ENCODE results near the gene URI1. TPM values are rescaled to one million over a fixed set of nuclear protein-coding genes. Genes with fewer than 3 reads are reported as not detected.

URI1 gene
- total and polyA plus RNA-seq, 2 of the 8 experiments (the other 6 are each of a cell fraction or from before 2014, with no cell fraction given) = 27.7 to 64.3 TPM

GRCh38 chr19:30023330-30023729 lies 81.3 kb downstream of the URI1 start:
- CTCF ChIA-PET (ENCODE audit: partially characterized antibody) = interaction anchor here (0.6 kb wide), 1 partner anchor 9 kb away, joined by 3 read pairs; no protein-coding TSS in a partner anchor
- Histone ChIP-seq H2BK20ac (ENCODE audit: low read length) (no peak overlapping the region), H4K20me1 (replicated peaks in 1 of 2; ENCODE audit: control insufficient read depth in 1 of 2, insufficient read depth in 2 of 2, low read length in 2 of 2) (no peaks in the 10 kb centered on the region), H3K4me3 (ENCODE audit: extremely low read depth in 1 of 4, insufficient read depth in 2 of 4, low read depth in 3 of 4, low read length in 4 of 4) (no peak overlapping the region), H2BK120ac (replicated peaks; ENCODE audit: low read depth, low read length) (no peak overlapping the region), H3K36me3 (ENCODE audit: control insufficient read depth in 2 of 4, insufficient read depth in 4 of 4, low read length in 3 of 4) (no peaks in the 10 kb centered on the region), H2AK5ac (ENCODE audit: low read depth, low read length) (no peak overlapping the region), H3K9ac (replicated peaks in 1 of 4; ENCODE audit: extremely low read depth in 1 of 4, low read depth in 3 of 4, low read length in 3 of 4) (no peak overlapping the region), H3K27ac (ENCODE audit: low read depth, low read length) (no peak overlapping the region), H3K79me1 (ENCODE audit: low read depth, low read length) (no peaks in the 10 kb centered on the region), H3K4me1 (replicated peaks in 1 of 4; ENCODE audit: control insufficient read depth in 3 of 4, insufficient read depth in 4 of 4, low read length in 3 of 4) (no peaks in the 10 kb centered on the region), H3K4ac (replicated peaks; ENCODE audit: insufficient read length, low read depth, low read length) (no peak overlapping the region), H4K8ac (ENCODE audit: extremely low read depth, insufficient read depth, low read length) (no peak overlapping the region), H3K23me2 (ENCODE audit: low read depth, low read length) (no peaks in the 10 kb centered on the region), H3K14ac (ENCODE audit: insufficient read length) (no peak overlapping the region), H3K79me2 (ENCODE audit: control insufficient read depth in 1 of 2, insufficient read depth in 2 of 2, low read length in 2 of 2) (no peaks in the 10 kb centered on the region), H2AFZ (ENCODE audit: low read length) (no peak overlapping the region), H2BK15ac (ENCODE audit: low read length) (no peak overlapping the region), H3K27me3 (replicated peaks in 1 of 4; ENCODE audit: control insufficient read depth in 3 of 4, extremely low read depth in 1 of 4, insufficient read depth in 3 of 4, low read length in 3 of 4) (no peaks in the 10 kb centered on the region), H3K9me3 (ENCODE audit: insufficient read depth in 2 of 2, low read depth in 1 of 2, low read length in 1 of 2) (no peaks in the 10 kb centered on the region), H2BK5ac (ENCODE audit: low read depth, low read length) (no peak overlapping the region), H3K23ac (ENCODE audit: insufficient read length) (no peak overlapping the region), H4K91ac (replicated peaks; ENCODE audit: insufficient read length, low read length) (no peak overlapping the region), H4K5ac (ENCODE audit: insufficient read length, low read depth, low read length) (no peak overlapping the region), H3K56ac (replicated peaks; ENCODE audit: insufficient read length, low read depth, low read length) (no peak overlapping the region), H3K4me2 (ENCODE audit: insufficient read depth in 1 of 2, low read depth in 2 of 2, low read length in 2 of 2) (no peak overlapping the region), H2BK12ac (ENCODE audit: low read depth, low read length) (no peak overlapping the region), H3K18ac (ENCODE audit: extremely low read depth, low read length) (no peak overlapping the region)
- POLR2A ChIA-PET (ENCODE audit: partially characterized antibody) = no interaction called here
- no peak for FAIRE-seq
- DNase-seq (ENCODE audit: low read depth in 1 of 2, low spot score in 2 of 2) = no peak
- TF ChIP-seq RAD21 (IDR thresholded peaks at IDR 0.05 in 1 of 2, conservative IDR thresholded peaks at IDR 0.05 in 1 of 2; ENCODE audit: low read depth in 2 of 2, low read length in 2 of 2) (no peak), NRF1 (IDR thresholded peaks at IDR 0.05; ENCODE audit: low read depth, low read length) (no peak), SP4 (IDR thresholded peaks at IDR 0.05; ENCODE audit: low read length) (no peak), POU5F1 (IDR thresholded peaks at IDR 0.05; ENCODE audit: low read depth, low read length) (no peak), TCF12 (IDR thresholded peaks at IDR 0.05; ENCODE audit: low read depth, low read length) (no peak), NANOG (IDR thresholded peaks at IDR 0.05; ENCODE audit: insufficient read depth, low read depth, low read length, poor library complexity, severe bottlenecking) (no peak), SRF (IDR thresholded peaks at IDR 0.05; ENCODE audit: low read depth, low read length) (no peak), TEAD4 (IDR thresholded peaks at IDR 0.05; ENCODE audit: low read depth, low read length) (no peak), KDM5A (IDR thresholded peaks at IDR 0.05; ENCODE audit: low read length) (no peak), CHD1 (IDR thresholded peaks at IDR 0.05; ENCODE audit: low read depth, low read length) (no peak), PHF8 (conservative IDR thresholded peaks at IDR 0.05; ENCODE audit: low read depth, low read length) (no peak), BRCA1 (IDR thresholded peaks at IDR 0.05; ENCODE audit: low read depth, low read length) (no peak), RNF2 (IDR thresholded peaks at IDR 0.05; ENCODE audit: borderline replicate concordance, low read depth, low read length, missing control alignments, poor library complexity, severe bottlenecking) (no peak), TBP (IDR thresholded peaks at IDR 0.05; ENCODE audit: low read depth, low read length) (no peak), HDAC2 (IDR thresholded peaks at IDR 0.05; ENCODE audit: borderline replicate concordance in 1 of 2, low read depth in 2 of 2, low read length in 2 of 2) (no peak), CREB1 (IDR thresholded peaks at IDR 0.05) (no peak)

All from H1 (cell line).